ENCODE measurements around the gene PTPRN2. TPM values are rescaled to one million over a fixed set of nuclear protein-coding genes. Genes with fewer than 3 reads are reported as not detected.

Gene PTPRN2
- total and polyA plus RNA-seq, 9 of the 15 experiments (the other 6 are each of a cell fraction or from before 2014, with no cell fraction given): not detected

DNA sequence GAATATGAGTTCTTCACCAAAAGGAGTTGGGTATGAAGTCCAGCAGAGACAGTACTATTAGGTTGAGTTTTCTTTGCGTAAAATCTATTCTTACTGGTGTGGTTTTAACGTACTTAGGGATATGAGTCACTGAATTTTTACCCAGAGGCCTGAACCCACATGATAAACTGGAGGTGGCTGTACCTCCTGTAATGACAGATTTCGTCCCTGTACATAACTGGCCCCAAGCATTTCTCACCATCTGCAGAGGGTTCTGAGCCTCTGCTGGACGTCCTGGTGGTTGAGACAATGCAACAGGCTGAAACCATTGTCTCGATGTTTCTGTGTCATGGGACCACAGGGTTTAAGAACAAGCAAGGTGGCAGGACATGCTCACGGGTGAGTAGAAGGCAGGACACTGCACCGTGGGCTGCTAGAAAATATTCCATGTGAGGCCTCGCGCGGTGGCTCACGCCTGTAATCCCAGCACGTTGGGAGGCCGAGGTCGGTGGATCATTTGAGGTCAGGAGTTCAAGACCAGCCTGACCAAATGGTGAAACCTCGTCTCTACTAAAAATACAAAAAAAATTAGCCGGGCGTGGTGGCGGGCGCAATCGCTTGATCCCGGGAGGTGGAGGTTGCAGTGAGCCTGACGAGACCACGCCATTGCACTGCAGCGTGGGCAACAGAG is 1017.0 kb downstream of the PTPRN2 start:
- no peak overlapping the region for H3K4me2 ChIP-seq (ENCODE audit: insufficient read depth, low read length)
- POLR2A ChIA-PET: no interaction called here
- ATAC-seq: no peak
- no peaks in the 10 kb centered on the region for H3K9me1 ChIP-seq (ENCODE audit: control insufficient read depth, insufficient read depth, low read length)
- in situ Hi-C loops (cut with MboI) (no loop called here), intact Hi-C loops (cut with micrococcal nuclease) (no loop called here)
- H3K9ac ChIP-seq (ENCODE audit: insufficient read depth in 1 of 2, low read depth in 2 of 2, low read length in 2 of 2): no peak overlapping the region
- no peaks in the 10 kb centered on the region for H3K9me3 ChIP-seq (replicated peaks; ENCODE audit: control insufficient read depth, insufficient read depth, low read depth, low read length)
- no peak overlapping the region for H3K4me3 ChIP-seq
- H3K27me3 ChIP-seq (ENCODE audit: control insufficient read depth in 2 of 2, insufficient read depth in 2 of 2, low read length in 2 of 2): peaks cover 74 to 86% of the 10 kb centered on the region in 2 experiments
- CTCF ChIA-PET (ENCODE audit: low intra/inter-chr PET ratio): no interaction called here
- no peak overlapping the region for H3K27ac ChIP-seq (ENCODE audit: extremely low read depth, low read depth, low read length)
- DNase-seq (ENCODE audit: extremely low read depth in 1 of 4, low spot score in 3 of 4): no peak
- no peak for FAIRE-seq
- no peaks in the 10 kb centered on the region; the same call in 1 of the 2 replicates for H4K20me1 ChIP-seq (replicated peaks; ENCODE audit: control insufficient read depth, insufficient read depth, low read length)
- TF ChIP-seq MED1 (CRISPR knock-in tag; IDR thresholded peaks at IDR 0.05; ENCODE audit: borderline replicate concordance) (no peak), CBFA2T3 (IDR thresholded peaks at IDR 0.05) (0 out of 2 replicates have a peak, but pooled peaks have one; percentile 5)
- 3% methylated on average over 24 of the region's 24 CpGs for WGBS (ENCODE audit: insufficient coverage, low coverage, missing lambda C conversion rate)
- no peaks in the 10 kb centered on the region for H3K36me3 ChIP-seq (ENCODE audit: control insufficient read depth, insufficient read depth, low read length)
- H3K79me2 ChIP-seq (ENCODE audit: control insufficient read depth, insufficient read depth, low read length): no peaks in the 10 kb centered on the region
- BruUV-seq (replicated peaks): no TSS peak
- no peaks in the 10 kb centered on the region for H3K4me1 ChIP-seq (replicated peaks in 1 of 2; ENCODE audit: control insufficient read depth in 2 of 2, insufficient read depth in 2 of 2, low read length in 2 of 2)
- H2AFZ ChIP-seq (ENCODE audit: low read depth, low read length): no peak overlapping the region

DNA sequence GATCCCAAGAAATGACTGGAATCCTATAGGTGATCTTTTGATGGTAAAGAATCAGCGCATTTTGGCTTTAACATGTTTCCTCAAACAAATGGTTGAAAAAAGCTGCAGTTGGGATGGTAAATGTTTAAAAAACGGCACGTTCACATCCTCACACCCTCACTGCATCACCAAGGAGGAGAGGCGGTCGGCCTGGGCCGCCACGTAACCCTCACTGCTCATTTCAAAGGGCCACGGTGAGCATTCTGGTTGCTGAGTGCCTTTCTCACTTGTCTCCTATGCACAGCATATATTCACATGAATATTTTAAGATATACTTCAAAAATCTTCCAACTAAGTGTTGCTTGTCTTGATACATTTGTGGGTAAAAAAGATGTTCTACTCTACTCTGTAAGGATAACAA is 1017.7 kb downstream of the PTPRN2 start:
- Histone ChIP-seq H3K27ac (ENCODE audit: extremely low read depth, low read depth, low read length) (no peak overlapping the region), H3K9me1 (ENCODE audit: control insufficient read depth, insufficient read depth, low read length) (no peaks in the 10 kb centered on the region), H3K9me3 (replicated peaks; ENCODE audit: control insufficient read depth, insufficient read depth, low read depth, low read length) (no peaks in the 10 kb centered on the region), H3K4me1 (replicated peaks in 1 of 2; ENCODE audit: control insufficient read depth in 2 of 2, insufficient read depth in 2 of 2, low read length in 2 of 2) (no peaks in the 10 kb centered on the region), H3K79me2 (ENCODE audit: control insufficient read depth, insufficient read depth, low read length) (no peaks in the 10 kb centered on the region), H3K27me3 (ENCODE audit: control insufficient read depth in 2 of 2, insufficient read depth in 2 of 2, low read length in 2 of 2) (peaks cover 71 to 88% of the 10 kb centered on the region in 2 experiments), H3K4me2 (ENCODE audit: insufficient read depth, low read length) (no peak overlapping the region), H2AFZ (ENCODE audit: low read depth, low read length) (no peak overlapping the region), H3K36me3 (ENCODE audit: control insufficient read depth, insufficient read depth, low read length) (no peaks in the 10 kb centered on the region), H3K9ac (ENCODE audit: insufficient read depth in 1 of 2, low read depth in 2 of 2, low read length in 2 of 2) (no peak overlapping the region), H4K20me1 (replicated peaks; ENCODE audit: control insufficient read depth, insufficient read depth, low read length) (no peaks in the 10 kb centered on the region; the same call in 1 of the 2 replicates), H3K4me3 (no peak overlapping the region)
- DNase-seq (ENCODE audit: extremely low read depth in 1 of 4, low spot score in 3 of 4) (no peak), FAIRE-seq (no peak), ATAC-seq (no peak)
- no TSS peak for BruUV-seq (replicated peaks)
- ChIA-PET CTCF (ENCODE audit: low intra/inter-chr PET ratio) (no interaction called here), POLR2A (interaction anchor here (0.6 kb wide), 1 partner anchor 1042 kb away, joined by 3 read pairs; no protein-coding TSS in a partner anchor)
- in situ Hi-C loops (cut with MboI): no loop called here
- 2% methylated on average over 8 of the region's 8 CpGs for WGBS (ENCODE audit: insufficient coverage, low coverage, missing lambda C conversion rate)
- intact Hi-C loops (cut with micrococcal nuclease): no loop called here
- no peak for TF ChIP-seq XRCC3 (IDR thresholded peaks at IDR 0.05)
- TF ChIP-seq RBFOX2 (IDR thresholded peaks at IDR 0.05; ENCODE audit: low read depth, low read length): no peak
- TF ChIP-seq, protein P1, sequence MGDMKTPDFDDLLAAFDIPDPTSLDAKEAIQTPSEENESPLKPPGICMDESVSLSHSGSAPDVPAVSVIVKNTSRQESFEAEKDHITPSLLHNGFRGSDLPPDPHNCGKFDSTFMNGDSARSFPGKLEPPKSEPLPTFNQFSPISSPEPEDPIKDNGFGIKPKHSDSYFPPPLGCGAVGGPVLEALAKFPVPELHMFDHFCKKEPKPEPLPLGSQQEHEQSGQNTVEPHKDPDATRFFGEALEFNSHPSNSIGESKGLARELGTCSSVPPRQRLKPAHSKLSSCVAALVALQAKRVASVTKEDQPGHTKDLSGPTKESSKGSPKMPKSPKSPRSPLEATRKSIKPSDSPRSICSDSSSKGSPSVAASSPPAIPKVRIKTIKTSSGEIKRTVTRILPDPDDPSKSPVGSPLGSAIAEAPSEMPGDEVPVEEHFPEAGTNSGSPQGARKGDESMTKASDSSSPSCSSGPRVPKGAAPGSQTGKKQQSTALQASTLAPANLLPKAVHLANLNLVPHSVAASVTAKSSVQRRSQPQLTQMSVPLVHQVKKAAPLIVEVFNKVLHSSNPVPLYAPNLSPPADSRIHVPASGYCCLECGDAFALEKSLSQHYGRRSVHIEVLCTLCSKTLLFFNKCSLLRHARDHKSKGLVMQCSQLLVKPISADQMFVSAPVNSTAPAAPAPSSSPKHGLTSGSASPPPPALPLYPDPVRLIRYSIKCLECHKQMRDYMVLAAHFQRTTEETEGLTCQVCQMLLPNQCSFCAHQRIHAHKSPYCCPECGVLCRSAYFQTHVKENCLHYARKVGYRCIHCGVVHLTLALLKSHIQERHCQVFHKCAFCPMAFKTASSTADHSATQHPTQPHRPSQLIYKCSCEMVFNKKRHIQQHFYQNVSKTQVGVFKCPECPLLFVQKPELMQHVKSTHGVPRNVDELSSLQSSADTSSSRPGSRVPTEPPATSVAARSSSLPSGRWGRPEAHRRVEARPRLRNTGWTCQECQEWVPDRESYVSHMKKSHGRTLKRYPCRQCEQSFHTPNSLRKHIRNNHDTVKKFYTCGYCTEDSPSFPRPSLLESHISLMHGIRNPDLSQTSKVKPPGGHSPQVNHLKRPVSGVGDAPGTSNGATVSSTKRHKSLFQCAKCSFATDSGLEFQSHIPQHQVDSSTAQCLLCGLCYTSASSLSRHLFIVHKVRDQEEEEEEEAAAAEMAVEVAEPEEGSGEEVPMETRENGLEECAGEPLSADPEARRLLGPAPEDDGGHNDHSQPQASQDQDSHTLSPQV (IDR thresholded peaks at IDR 0.05): no peak
- no peak for TF ChIP-seq FUS (optimal IDR thresholded peaks at IDR 0.05; ENCODE audit: low read depth, low read length)
- no peak for TF ChIP-seq PCBP1 (IDR thresholded peaks at IDR 0.05; ENCODE audit: low read depth, low read length, poor library complexity, severe bottlenecking)
- no peak for TF ChIP-seq KLF16 (IDR thresholded peaks at IDR 0.05)
- no peak for TF ChIP-seq MEF2A (IDR thresholded peaks at IDR 0.05; ENCODE audit: control insufficient read depth, low read depth, low read length)
- no peak for TF ChIP-seq ZNF384 (IDR thresholded peaks at IDR 0.05; ENCODE audit: low read depth, low read length)
